B cell (primary cell): Measurements from ENCODE around the gene LHX2. TPM values are rescaled to one million over a fixed set of nuclear protein-coding genes. Genes with fewer than 3 reads are reported as not detected.

ENCODE experiments used
- ATAC-seq: fragments of 200-7000 bp; cut with Tn5 transposase; one replicate; pipeline ENCODE4 v1.10.0; 2021; ENCODE audit warnings: low read depth, mild to moderate bottlenecking, moderate number of reproducible peaks, moderate library complexity
- CTCF ChIA-PET: fragments of 350-600 bp; sonication (Branson Sonifier 250); formaldehyde crosslinking; loops from one replicate; lab custom pipeline; 2021; ENCODE audit warnings: antibody characterized with exemption, inconsistent platforms; lab: Charles Lee
- POLR2A ChIA-PET: fragments of 350-600 bp; sonication (Branson Sonifier 250); formaldehyde crosslinking; loops from one replicate; lab custom pipeline; 2021; ENCODE audit warnings: antibody characterized with exemption; lab: Charles Lee
- DNase-seq: peaks from one replicate; pipeline ENCODE4 v3.0.0; 2013
- H2AFZ ChIP-seq: 2 replicates; pipeline ENCODE4 v1.6.1; 2012; ENCODE audit warnings: mild to moderate bottlenecking, low read depth, low read length; ENCODE audit not compliant: insufficient read depth, poor library complexity, severe bottlenecking
- H3K27ac ChIP-seq, 2 donors: 1 replicate in 1 of 2; 2 replicates in 1 of 2; pipeline ENCODE4 v1.5.1; 2012 to 2013; ENCODE audit warnings: low read length in 2 of 2, mild to moderate bottlenecking in 2 of 2, moderate library complexity in 1 of 2
- H3K27me3 ChIP-seq, 4 experiments: fragments of 200-600 bp in 1 of 4; sonication (generic) in 1 of 4; replicated peaks in 1 of 4; 1 replicate in 2 of 4; 2 replicates in 2 of 4; pipeline versions ENCODE4 v1.6.1 to v1.7.0; 2013 to 2016; ENCODE audit warnings: low read length in 3 of 4, mild to moderate bottlenecking in 2 of 4, mixed read lengths in 1 of 4, moderate library complexity in 1 of 4; ENCODE audit not compliant: insufficient read depth in 4 of 4, control insufficient read depth in 3 of 4; ENCODE audit errors: control extremely low read depth in 1 of 4
- H3K36me3 ChIP-seq, 2 experiments: replicated peaks in 1 of 2; 1 replicate in 1 of 2; 2 replicates in 1 of 2; pipeline versions ENCODE4 v1.6.1 to v1.7.1; 2013; ENCODE audit warnings: low read length in 1 of 2; ENCODE audit not compliant: insufficient read depth in 2 of 2, control insufficient read depth in 1 of 2; ENCODE audit errors: control extremely low read depth in 1 of 2, extremely low read depth in 1 of 2
- H3K4me1 ChIP-seq, 2 donors: fragments of 200-600 bp in 1 of 2; sonication (generic) in 1 of 2; 1 replicate in 1 of 2; 2 replicates in 1 of 2; pipeline versions ENCODE4 v1.5.1 to v1.6.1; 2013 to 2017; ENCODE audit warnings: low read length in 2 of 2; ENCODE audit not compliant: control insufficient read depth in 2 of 2, insufficient read depth in 2 of 2
- H3K4me2 ChIP-seq: replicated peaks from 2 replicates; pipeline ENCODE3; 2012; ENCODE audit warnings: mild to moderate bottlenecking, low read depth, low read length; ENCODE audit not compliant: poor library complexity, severe bottlenecking
- H3K4me3 ChIP-seq, 5 experiments: fragments of 200-600 bp in 1 of 5; sonication (generic) in 1 of 5; 1 replicate in 3 of 5; 2 replicates in 2 of 5; pipeline versions ENCODE4 v1.5.1 to v1.7.0; 2011 to 2016; ENCODE audit warnings: low read length in 4 of 5, mild to moderate bottlenecking in 4 of 5, low read depth in 2 of 5, control low read depth in 1 of 5, moderate library complexity in 1 of 5; ENCODE audit not compliant: insufficient read depth in 1 of 5; ENCODE audit errors: control extremely low read depth in 1 of 5, extremely low read depth in 1 of 5
- H3K79me2 ChIP-seq: fragments of 200-600 bp; sonication (generic); one replicate; pipeline ENCODE4 v1.6.0; 2016; ENCODE audit warnings: low read length; ENCODE audit not compliant: control insufficient read depth, insufficient read depth
- H3K9ac ChIP-seq: fragments of 200-600 bp; sonication (generic); 2 replicates; pipeline ENCODE4 v1.6.1; 2017; ENCODE audit warnings: mild to moderate bottlenecking, low read length, moderate library complexity
- H3K9me3 ChIP-seq, 3 donors: one replicate each; pipeline versions ENCODE4 v1.6.1 to v1.7.1; 2013; ENCODE audit warnings: low read length in 2 of 3; ENCODE audit not compliant: control insufficient read depth in 2 of 3, insufficient read depth in 1 of 3; ENCODE audit errors: control extremely low read depth in 1 of 3
- H4K20me1 ChIP-seq: 2 replicates; pipeline ENCODE4 v1.6.0; 2012; ENCODE audit warnings: mild to moderate bottlenecking, low read length; ENCODE audit not compliant: insufficient read depth, control insufficient read depth, poor library complexity, severe bottlenecking
- H3K27ac Mint-ChIP-seq: one replicate; pipeline ENCODE4 v1.8.0; 2021; ENCODE audit warnings: mixed read lengths
- H3K27me3 Mint-ChIP-seq: one replicate; pipeline ENCODE4 v1.8.0; 2021; ENCODE audit warnings: mixed read lengths
- H3K4me1 Mint-ChIP-seq: one replicate; pipeline ENCODE4 v1.8.0; 2021; ENCODE audit warnings: mixed read lengths
- H3K4me3 Mint-ChIP-seq: one replicate; pipeline ENCODE4 v1.8.0; 2021; ENCODE audit warnings: mixed read lengths
- H3K9me3 Mint-ChIP-seq: one replicate; pipeline ENCODE4 v1.8.0; 2022; ENCODE audit warnings: mixed read lengths; ENCODE audit not compliant: insufficient read depth
- CTCF ChIP-seq: fragments of 200-600 bp; IDR thresholded peaks from one replicate; pipeline ENCODE4 v1.8.0; 2022; ENCODE audit warnings: antibody characterized with exemption, mild to moderate bottlenecking
- EZH2 ChIP-seq: IDR thresholded peaks from 2 replicates; pipeline ENCODE4 v1.6.1; 2012; ENCODE audit warnings: borderline replicate concordance, low read depth, mild to moderate bottlenecking, moderate library complexity, low read length; ENCODE audit not compliant: insufficient read depth, poor library complexity, severe bottlenecking
- whole genome bisulfite sequencing: methylation state at CpG from one replicate; pipeline ENCODE4 v1.1.5; 2013; ENCODE audit warnings: missing lambda C conversion rate; ENCODE audit not compliant: insufficient coverage; 5-methylcytosine and 5-hydroxymethylcytosine counted together
- intact Hi-C: fragments of 100-400 bp; cut with micrococcal nuclease; formaldehyde crosslinking; loops from one replicate; pipeline ENCODE4 v1.10.0; 2022
- polyA plus RNA-seq: library from polyadenylated mRNA; depleted of rRNA; stranded (reverse); fragments of >200 nt; gene quantifications from 2 replicates; pipeline ENCODE4 v1.2.3, GENCODE V29; 2012
- total RNA-seq, 2 donors: library from RNA; stranded (reverse); fragments of 120-200 nt in 1 of 2; gene quantifications; 1 replicate in 1 of 2; 2 replicates in 1 of 2; pipeline versions ENCODE4 v1.2.3 to v1.2.4, GENCODE V29; 2013 to 2022

The LHX2 gene
- total and polyA plus RNA-seq, 2 donors (not counting 1 experiment from before 2014, with no cell fraction given), result 0.66 TPM; not detected in 1

- no peak overlapping the region for H2AFZ ChIP-seq
- no peaks in the 10 kb centered on the region for H3K36me3 ChIP-seq
- no peaks in the 10 kb centered on the region for H3K79me2 ChIP-seq
- POLR2A ChIA-PET, result no interaction called here
- H4K20me1 ChIP-seq, result no peaks in the 10 kb centered on the region
- no peaks in the 10 kb centered on the region for H3K4me1 Mint-ChIP-seq
- H3K27ac Mint-ChIP-seq, result no peak overlapping the region
- peaks cover 21% of the 10 kb centered on the region for H3K27me3 Mint-ChIP-seq
- ATAC-seq, result no peak
- H3K9me3 ChIP-seq, result peaks cover 0 to 16% (median 10%) of the 10 kb centered on the region in 3 donors
- 100% methylated on average over 4 of the region's 5 CpGs for WGBS
- no peak overlapping the region for H3K4me3 Mint-ChIP-seq
- H3K27ac ChIP-seq, result no peak overlapping the region
- peaks cover 0 to 20% (median 6%) of the 10 kb centered on the region in 4 experiments for H3K27me3 ChIP-seq
- no peaks in the 10 kb centered on the region for H3K4me1 ChIP-seq
- no peak overlapping the region for H3K4me3 ChIP-seq
- no peak for TF ChIP-seq CTCF
- TF ChIP-seq EZH2, result no peak
- DNase-seq, result no peak
- H3K4me2 ChIP-seq, result no peak overlapping the region
- peaks cover 5% of the 10 kb centered on the region for H3K9me3 Mint-ChIP-seq
- CTCF ChIA-PET, result no interaction called here
- H3K9ac ChIP-seq, result no peak overlapping the region
- intact Hi-C loops, result no loop called here
Observed at GRCh38 chr9:123978981-123979380, 32.6 kb upstream of the LHX2 start.

- no peak overlapping the region for H3K4me3 ChIP-seq
- Mint-ChIP-seq H3K27ac (no peak overlapping the region), H3K9me3 (peaks cover 5% of the 10 kb centered on the region), H3K4me1 (no peaks in the 10 kb centered on the region), H3K27me3 (peaks cover 26% of the 10 kb centered on the region), H3K4me3 (no peak overlapping the region)
- no peaks in the 10 kb centered on the region for H3K79me2 ChIP-seq
- no peak overlapping the region for H2AFZ ChIP-seq
- no peaks in the 10 kb centered on the region for H4K20me1 ChIP-seq
- DNase-seq (no peak), ATAC-seq (no peak)
- ChIA-PET CTCF (interaction anchor here (0.7 kb wide), 1 partner anchor 14 kb away, joined by 3 read pairs; no protein-coding TSS in a partner anchor), POLR2A (no interaction called here)
- H3K9ac ChIP-seq, result no peak overlapping the region
- peaks cover 0 to 13% (median 4%) of the 10 kb centered on the region in 4 experiments for H3K27me3 ChIP-seq
- H3K4me2 ChIP-seq, result no peak overlapping the region
- H3K36me3 ChIP-seq, result no peaks in the 10 kb centered on the region
- intact Hi-C loops, result no loop called here
- H3K4me1 ChIP-seq, result no peaks in the 10 kb centered on the region
- no peak overlapping the region for H3K27ac ChIP-seq
- TF ChIP-seq EZH2, result no peak
- no peak for TF ChIP-seq CTCF
- H3K9me3 ChIP-seq, result peaks cover 0 to 11% (median 10%) of the 10 kb centered on the region in 3 donors
- 92% methylated on average over 4 of the region's 6 CpGs for WGBS
Observed at GRCh38 chr9:123982535-123982934, 29.0 kb upstream of the LHX2 start.
